HG02623 (cell line): ENCODE data around the gene DNAAF5.

Experiments
- ATAC-seq: cut with Tn5 transposase; IDR thresholded peaks from one replicate; pipeline ENCODE4 v1.9.1; 2021; ENCODE audit warnings: moderate library complexity; ENCODE audit not compliant: unreplicated experiment

Gene DNAAF5

GRCh38 chr7:706721-707120, 19.8 kb upstream of the DNAAF5 start:
- no peak for ATAC-seq

- ATAC-seq, result no peak
Measured at GRCh38 chr7:707296-708000, 19.1 kb upstream of the DNAAF5 start.

GRCh38 chr7:710161-710560, 16.3 kb upstream of the DNAAF5 start:
- no peak for ATAC-seq

GRCh38 chr7:711093-711921, 15.2 kb upstream of the DNAAF5 start:
- ATAC-seq, result no peak

GRCh38 chr7:711922-712380, 14.5 kb upstream of the DNAAF5 start:
- ATAC-seq, result no peak

- no peak for ATAC-seq
Measured at GRCh38 chr7:712381-713138, 13.9 kb upstream of the DNAAF5 start.

GRCh38 chr7:713139-713457, 13.4 kb upstream of the DNAAF5 start:
- ATAC-seq, result no peak

- ATAC-seq, result no peak
Measured at GRCh38 chr7:713488-714230, 12.8 kb upstream of the DNAAF5 start.

- no peak for ATAC-seq
Measured at GRCh38 chr7:714251-714671, 12.2 kb upstream of the DNAAF5 start.

- no peak for ATAC-seq
Measured at GRCh38 chr7:716222-716621, 10.3 kb upstream of the DNAAF5 start.

GRCh38 chr7:716636-717035, 9.9 kb upstream of the DNAAF5 start:
- no peak for ATAC-seq

- ATAC-seq, result no peak
Measured at GRCh38 chr7:721619-722248, 4.8 kb upstream of the DNAAF5 start.

- ATAC-seq, result no peak
Measured at GRCh38 chr7:723541-723940, 3.0 kb upstream of the DNAAF5 start.

- no peak for ATAC-seq
Measured at GRCh38 chr7:724298-724697, 2.2 kb upstream of the DNAAF5 start.

GRCh38 chr7:725223-726005, 1.1 kb upstream of the DNAAF5 start:
- ATAC-seq, result no peak

GRCh38 chr7:726854-727103, 280 bp downstream of the DNAAF5 start:
- peak; percentile 28 for ATAC-seq

GRCh38 chr7:727104-727805, 756 bp downstream of the DNAAF5 start, which contains the start of gene PRKAR1B:
TSS of gene PRKAR1B (minus strand) at chr7:727281. CDS start at chr7:711505, 15,776 bp downstream.
- peak; percentile 31 for ATAC-seq

GRCh38 chr7:727806-728460, 1.4 kb downstream of the DNAAF5 start:
- no peak for ATAC-seq

GRCh38 chr7:728602-729001, 2.1 kb downstream of the DNAAF5 start:
- no peak for ATAC-seq
